B cell (primary cell): ENCODE data around the gene ANKRD50. TPM values are rescaled to one million over a fixed set of nuclear protein-coding genes. Genes with fewer than 3 reads are reported as not detected.

ENCODE experiments used
- ATAC-seq: fragments of 200-7000 bp; cut with Tn5 transposase; one replicate; pipeline ENCODE4 v1.10.0; 2021; ENCODE audit warnings: low read depth, mild to moderate bottlenecking, moderate number of reproducible peaks, moderate library complexity
- CTCF ChIA-PET: fragments of 350-600 bp; sonication (Branson Sonifier 250); formaldehyde crosslinking; loops from one replicate; lab custom pipeline; 2021; ENCODE audit warnings: antibody characterized with exemption, inconsistent platforms; lab: Charles Lee
- POLR2A ChIA-PET: fragments of 350-600 bp; sonication (Branson Sonifier 250); formaldehyde crosslinking; loops from one replicate; lab custom pipeline; 2021; ENCODE audit warnings: antibody characterized with exemption; lab: Charles Lee
- DNase-seq: peaks from one replicate; pipeline ENCODE4 v3.0.0; 2013
- H2AFZ ChIP-seq: 2 replicates; pipeline ENCODE4 v1.6.1; 2012; ENCODE audit warnings: mild to moderate bottlenecking, low read depth, low read length; ENCODE audit not compliant: insufficient read depth, poor library complexity, severe bottlenecking
- H3K27ac ChIP-seq, 2 donors: 1 replicate in 1 of 2; 2 replicates in 1 of 2; pipeline ENCODE4 v1.5.1; 2012 to 2013; ENCODE audit warnings: low read length in 2 of 2, mild to moderate bottlenecking in 2 of 2, moderate library complexity in 1 of 2
- H3K27me3 ChIP-seq, 4 experiments: fragments of 200-600 bp in 1 of 4; sonication (generic) in 1 of 4; replicated peaks in 1 of 4; 1 replicate in 2 of 4; 2 replicates in 2 of 4; pipeline versions ENCODE4 v1.6.1 to v1.7.0; 2013 to 2016; ENCODE audit warnings: low read length in 3 of 4, mild to moderate bottlenecking in 2 of 4, mixed read lengths in 1 of 4, moderate library complexity in 1 of 4; ENCODE audit not compliant: insufficient read depth in 4 of 4, control insufficient read depth in 3 of 4; ENCODE audit errors: control extremely low read depth in 1 of 4
- H3K36me3 ChIP-seq, 2 experiments: replicated peaks in 1 of 2; 1 replicate in 1 of 2; 2 replicates in 1 of 2; pipeline versions ENCODE4 v1.6.1 to v1.7.1; 2013; ENCODE audit warnings: low read length in 1 of 2; ENCODE audit not compliant: insufficient read depth in 2 of 2, control insufficient read depth in 1 of 2; ENCODE audit errors: control extremely low read depth in 1 of 2, extremely low read depth in 1 of 2
- H3K4me1 ChIP-seq, 2 donors: fragments of 200-600 bp in 1 of 2; sonication (generic) in 1 of 2; 1 replicate in 1 of 2; 2 replicates in 1 of 2; pipeline versions ENCODE4 v1.5.1 to v1.6.1; 2013 to 2017; ENCODE audit warnings: low read length in 2 of 2; ENCODE audit not compliant: control insufficient read depth in 2 of 2, insufficient read depth in 2 of 2
- H3K4me2 ChIP-seq: replicated peaks from 2 replicates; pipeline ENCODE3; 2012; ENCODE audit warnings: mild to moderate bottlenecking, low read depth, low read length; ENCODE audit not compliant: poor library complexity, severe bottlenecking
- H3K4me3 ChIP-seq, 5 experiments: fragments of 200-600 bp in 1 of 5; sonication (generic) in 1 of 5; 1 replicate in 3 of 5; 2 replicates in 2 of 5; pipeline versions ENCODE4 v1.5.1 to v1.7.0; 2011 to 2016; ENCODE audit warnings: low read length in 4 of 5, mild to moderate bottlenecking in 4 of 5, low read depth in 2 of 5, control low read depth in 1 of 5, moderate library complexity in 1 of 5; ENCODE audit not compliant: insufficient read depth in 1 of 5; ENCODE audit errors: control extremely low read depth in 1 of 5, extremely low read depth in 1 of 5
- H3K79me2 ChIP-seq: fragments of 200-600 bp; sonication (generic); one replicate; pipeline ENCODE4 v1.6.0; 2016; ENCODE audit warnings: low read length; ENCODE audit not compliant: control insufficient read depth, insufficient read depth
- H3K9ac ChIP-seq: fragments of 200-600 bp; sonication (generic); 2 replicates; pipeline ENCODE4 v1.6.1; 2017; ENCODE audit warnings: mild to moderate bottlenecking, low read length, moderate library complexity
- H3K9me3 ChIP-seq, 3 donors: one replicate each; pipeline versions ENCODE4 v1.6.1 to v1.7.1; 2013; ENCODE audit warnings: low read length in 2 of 3; ENCODE audit not compliant: control insufficient read depth in 2 of 3, insufficient read depth in 1 of 3; ENCODE audit errors: control extremely low read depth in 1 of 3
- H4K20me1 ChIP-seq: 2 replicates; pipeline ENCODE4 v1.6.0; 2012; ENCODE audit warnings: mild to moderate bottlenecking, low read length; ENCODE audit not compliant: insufficient read depth, control insufficient read depth, poor library complexity, severe bottlenecking
- H3K27ac Mint-ChIP-seq: one replicate; pipeline ENCODE4 v1.8.0; 2021; ENCODE audit warnings: mixed read lengths
- H3K27me3 Mint-ChIP-seq: one replicate; pipeline ENCODE4 v1.8.0; 2021; ENCODE audit warnings: mixed read lengths
- H3K4me1 Mint-ChIP-seq: one replicate; pipeline ENCODE4 v1.8.0; 2021; ENCODE audit warnings: mixed read lengths
- H3K4me3 Mint-ChIP-seq: one replicate; pipeline ENCODE4 v1.8.0; 2021; ENCODE audit warnings: mixed read lengths
- H3K9me3 Mint-ChIP-seq: one replicate; pipeline ENCODE4 v1.8.0; 2022; ENCODE audit warnings: mixed read lengths; ENCODE audit not compliant: insufficient read depth
- EZH2 ChIP-seq: IDR thresholded peaks from 2 replicates; pipeline ENCODE4 v1.6.1; 2012; ENCODE audit warnings: borderline replicate concordance, low read depth, mild to moderate bottlenecking, moderate library complexity, low read length; ENCODE audit not compliant: insufficient read depth, poor library complexity, severe bottlenecking
- WGBS: methylation state at CpG from one replicate; pipeline ENCODE4 v1.1.5; 2013; ENCODE audit warnings: missing lambda C conversion rate; ENCODE audit not compliant: insufficient coverage; 5-methylcytosine and 5-hydroxymethylcytosine counted together
- intact Hi-C: fragments of 100-400 bp; cut with micrococcal nuclease; formaldehyde crosslinking; loops from one replicate; pipeline ENCODE4 v1.10.0; 2022
- polyA plus RNA-seq: library from polyadenylated mRNA; depleted of rRNA; stranded (reverse); fragments of >200 nt; gene quantifications from 2 replicates; pipeline ENCODE4 v1.2.3, GENCODE V29; 2012
- total RNA-seq, 2 donors: library from RNA; stranded (reverse); fragments of 120-200 nt in 1 of 2; gene quantifications; 1 replicate in 1 of 2; 2 replicates in 1 of 2; pipeline versions ENCODE4 v1.2.3 to v1.2.4, GENCODE V29; 2013 to 2022
- TF ChIP-seq, protein P1 (sequence below): fragments of 200-600 bp; IDR thresholded peaks from one replicate; pipeline ENCODE4 v1.8.0; 2022; ENCODE audit warnings: antibody characterized with exemption, mild to moderate bottlenecking

The ANKRD50 gene
- total and polyA plus RNA-seq, 2 donors (not counting 1 experiment from before 2014, with no cell fraction given) = 0.18 to 0.47 TPM

GRCh38 chr4:124666496-124666895 is 46.0 kb downstream of the ANKRD50 start:
- Histone ChIP-seq H3K4me1 (no peaks in the 10 kb centered on the region), H4K20me1 (no peaks in the 10 kb centered on the region), H3K36me3 (peaks cover 0 to 2% of the 10 kb centered on the region in 2 experiments), H3K4me3 (no peak overlapping the region), H3K27ac (no peak overlapping the region), H3K9me3 (no peaks in the 10 kb centered on the region), H3K27me3 (no peaks in the 10 kb centered on the region), H3K9ac (no peak overlapping the region), H3K4me2 (no peak overlapping the region), H3K79me2 (no peaks in the 10 kb centered on the region), H2AFZ (no peak overlapping the region)
- Mint-ChIP-seq H3K9me3 (no peaks in the 10 kb centered on the region), H3K27me3 (no peaks in the 10 kb centered on the region), H3K27ac (no peak overlapping the region), H3K4me1 (no peaks in the 10 kb centered on the region), H3K4me3 (no peak overlapping the region)
- DNase-seq = no peak
- POLR2A ChIA-PET = no interaction called here
- WGBS = no CpG with 5 or more reads among the region's 2 CpGs
- CTCF ChIA-PET = no interaction called here
- intact Hi-C loops = no loop called here
- TF ChIP-seq, protein P1, sequence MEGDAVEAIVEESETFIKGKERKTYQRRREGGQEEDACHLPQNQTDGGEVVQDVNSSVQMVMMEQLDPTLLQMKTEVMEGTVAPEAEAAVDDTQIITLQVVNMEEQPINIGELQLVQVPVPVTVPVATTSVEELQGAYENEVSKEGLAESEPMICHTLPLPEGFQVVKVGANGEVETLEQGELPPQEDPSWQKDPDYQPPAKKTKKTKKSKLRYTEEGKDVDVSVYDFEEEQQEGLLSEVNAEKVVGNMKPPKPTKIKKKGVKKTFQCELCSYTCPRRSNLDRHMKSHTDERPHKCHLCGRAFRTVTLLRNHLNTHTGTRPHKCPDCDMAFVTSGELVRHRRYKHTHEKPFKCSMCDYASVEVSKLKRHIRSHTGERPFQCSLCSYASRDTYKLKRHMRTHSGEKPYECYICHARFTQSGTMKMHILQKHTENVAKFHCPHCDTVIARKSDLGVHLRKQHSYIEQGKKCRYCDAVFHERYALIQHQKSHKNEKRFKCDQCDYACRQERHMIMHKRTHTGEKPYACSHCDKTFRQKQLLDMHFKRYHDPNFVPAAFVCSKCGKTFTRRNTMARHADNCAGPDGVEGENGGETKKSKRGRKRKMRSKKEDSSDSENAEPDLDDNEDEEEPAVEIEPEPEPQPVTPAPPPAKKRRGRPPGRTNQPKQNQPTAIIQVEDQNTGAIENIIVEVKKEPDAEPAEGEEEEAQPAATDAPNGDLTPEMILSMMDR = no peak
- no peak for TF ChIP-seq EZH2
- no peak for ATAC-seq

- Histone ChIP-seq H2AFZ (no peak overlapping the region), H3K27me3 (no peaks in the 10 kb centered on the region), H3K4me3 (no peak overlapping the region), H3K9ac (no peak overlapping the region), H3K4me1 (no peaks in the 10 kb centered on the region), H3K9me3 (no peaks in the 10 kb centered on the region), H3K27ac (no peak overlapping the region), H3K4me2 (no peak overlapping the region), H4K20me1 (no peaks in the 10 kb centered on the region), H3K36me3 (no peaks in the 10 kb centered on the region), H3K79me2 (no peaks in the 10 kb centered on the region)
- no peak overlapping the region for H3K27ac Mint-ChIP-seq
- TF ChIP-seq, protein P1 = no peak
- TF ChIP-seq EZH2 = no peak
- 92% methylated on average over 1 of the region's 1 CpG for WGBS
- no peak overlapping the region for H3K4me3 Mint-ChIP-seq
- no peaks in the 10 kb centered on the region for H3K4me1 Mint-ChIP-seq
- ChIA-PET CTCF (no interaction called here), POLR2A (no interaction called here)
- intact Hi-C loops = no loop called here
- DNase-seq (no peak), ATAC-seq (no peak)
- H3K27me3 Mint-ChIP-seq = no peaks in the 10 kb centered on the region
- no peaks in the 10 kb centered on the region for H3K9me3 Mint-ChIP-seq
Observed at GRCh38 chr4:124658795-124659194, 53.7 kb downstream of the ANKRD50 start.
